IMR-90 (cell line): ENCODE data around the gene PLN. TPM values are rescaled to one million over a fixed set of nuclear protein-coding genes. Genes with fewer than 3 reads are reported as not detected.

Experiments used
- ATAC-seq: fragments of 200-7000 bp; cut with Tn5 transposase; 2 replicates; pipeline ENCODE4 v1.9.1; 2020; ENCODE audit warnings: low read depth, mild to moderate bottlenecking, moderate library complexity
- BruUV-seq: library from RNA; stranded (reverse); fragments of 400-500 nt; replicated peaks from 2 replicates; lab custom pipeline; 2021; lab: Mats Ljungman, UMichigan
- CTCF ChIA-PET: fragments of 300-600 bp; formaldehyde crosslinking; extraction: SDS; loops from one replicate; lab custom pipeline; 2021; ENCODE audit warnings: antibody characterized with exemption; lab: Yijun Ruan, JAX
- POLR2A ChIA-PET: fragments of 300-600 bp; sonication (Branson Sonifier 250); formaldehyde crosslinking; loops from one replicate; lab custom pipeline; 2022; ENCODE audit warnings: antibody characterized with exemption; ENCODE audit not compliant: unreplicated experiment; lab: Charles Lee
- DNase-seq: peaks from one replicate; pipeline ENCODE4 v3.0.0; 2013
- H2AFZ ChIP-seq: replicated peaks from 2 replicates; pipeline ENCODE3; 2013; ENCODE audit warnings: low read length, mild to moderate bottlenecking; ENCODE audit not compliant: poor library complexity
- H2AK5ac ChIP-seq: 2 replicates; pipeline ENCODE4 v1.6.1; 2013; ENCODE audit warnings: low read depth, low read length, inconsistent platforms
- H2AK9ac ChIP-seq: replicated peaks from 2 replicates; pipeline ENCODE3; 2013; ENCODE audit warnings: mild to moderate bottlenecking, low read depth, low read length, moderate library complexity; ENCODE audit not compliant: poor library complexity
- H2BK120ac ChIP-seq: 2 replicates; pipeline ENCODE4 v1.6.1; 2013; ENCODE audit warnings: low read depth, low read length, inconsistent platforms
- H2BK15ac ChIP-seq: 3 replicates; pipeline ENCODE4 v1.6.1; 2013; ENCODE audit warnings: low read depth, low read length, inconsistent platforms
- H2BK20ac ChIP-seq: 2 replicates; pipeline ENCODE4 v1.6.1; 2013; ENCODE audit warnings: low read depth, mild to moderate bottlenecking, inconsistent platforms, low read length, moderate library complexity
- H2BK5ac ChIP-seq: 2 replicates; pipeline ENCODE4 v1.6.1; 2013; ENCODE audit warnings: mild to moderate bottlenecking, low read depth, low read length, inconsistent platforms; ENCODE audit not compliant: poor library complexity, severe bottlenecking
- H3K14ac ChIP-seq: replicated peaks from 2 replicates; pipeline ENCODE4 v1.6.1; 2013; ENCODE audit warnings: low read depth, low read length, inconsistent platforms
- H3K18ac ChIP-seq: 2 replicates; pipeline ENCODE4 v1.6.1; 2013; ENCODE audit warnings: low read depth, low read length, control low read depth
- H3K23ac ChIP-seq: 2 replicates; pipeline ENCODE4 v1.6.1; 2013; ENCODE audit warnings: low read depth, low read length, inconsistent platforms
- H3K27ac ChIP-seq: 2 replicates; pipeline ENCODE4 v1.5.1; 2013; ENCODE audit warnings: mild to moderate bottlenecking, control low read depth, low read length; ENCODE audit not compliant: insufficient read depth
- H3K27me3 ChIP-seq: 2 replicates; pipeline ENCODE4 v1.6.1; 2013; ENCODE audit warnings: low read length; ENCODE audit not compliant: control insufficient read depth, insufficient read depth
- H3K36me3 ChIP-seq: 2 replicates; pipeline ENCODE4 v1.6.1; 2013; ENCODE audit warnings: low read length, mixed read lengths; ENCODE audit not compliant: control insufficient read depth, insufficient read depth
- H3K4ac ChIP-seq: 2 replicates; pipeline ENCODE4 v1.6.1; 2013; ENCODE audit warnings: low read depth, low read length, inconsistent platforms
- H3K4me1 ChIP-seq: 2 replicates; pipeline ENCODE4 v1.6.1; 2013; ENCODE audit warnings: low read length, mixed read lengths; ENCODE audit not compliant: control insufficient read depth, insufficient read depth
- H3K4me2 ChIP-seq: 2 replicates; pipeline ENCODE4 v1.6.1; 2013; ENCODE audit warnings: low read depth, mild to moderate bottlenecking, control low read depth, low read length, moderate library complexity
- H3K4me3 ChIP-seq: 2 replicates; pipeline ENCODE4 v1.5.1; 2013; ENCODE audit warnings: low read depth, mild to moderate bottlenecking, control low read depth, low read length, moderate library complexity; ENCODE audit not compliant: insufficient read depth
- H3K56ac ChIP-seq: 2 replicates; pipeline ENCODE4 v1.6.1; 2013; ENCODE audit warnings: low read length, inconsistent platforms; ENCODE audit not compliant: insufficient read depth; ENCODE audit errors: extremely low read depth
- H3K79me1 ChIP-seq, 2 experiments: 2 replicates each; pipeline ENCODE4 v1.6.1; 2013; ENCODE audit warnings: low read length in 2 of 2, inconsistent platforms in 1 of 2, low read depth in 1 of 2
- H3K9ac ChIP-seq: 2 replicates; pipeline ENCODE4 v1.6.1; 2013; ENCODE audit warnings: low read depth, low read length, control low read depth
- H3K9me1 ChIP-seq: 2 replicates; pipeline ENCODE4 v1.6.1; 2013; ENCODE audit warnings: low read length, inconsistent platforms; ENCODE audit not compliant: insufficient read depth
- H3K9me3 ChIP-seq: 2 replicates; pipeline ENCODE4 v1.6.1; 2013; ENCODE audit warnings: low read length; ENCODE audit not compliant: control insufficient read depth, insufficient read depth
- H4K20me1 ChIP-seq: 2 replicates; pipeline ENCODE4 v1.6.1; 2013; ENCODE audit warnings: low read length, inconsistent platforms; ENCODE audit not compliant: insufficient read depth
- H4K5ac ChIP-seq: 2 replicates; pipeline ENCODE4 v1.6.1; 2013; ENCODE audit warnings: mild to moderate bottlenecking, low read depth, low read length, control low read depth
- H4K8ac ChIP-seq, 2 experiments: 2 replicates each; pipeline ENCODE4 v1.6.1; 2013; ENCODE audit warnings: low read depth in 2 of 2, low read length in 2 of 2, control low read depth in 1 of 2, inconsistent platforms in 1 of 2
- H4K91ac ChIP-seq: 2 replicates; pipeline ENCODE4 v1.6.1; 2013; ENCODE audit warnings: low read depth, low read length, inconsistent platforms; ENCODE audit not compliant: insufficient read depth
- CHD1 ChIP-seq: IDR thresholded peaks from 2 replicates; pipeline ENCODE4 v1.6.1; 2012; ENCODE audit warnings: low read depth, low read length, improper control_type of control experiment
- MAFK ChIP-seq: IDR thresholded peaks from 2 replicates; pipeline ENCODE4 v1.6.1; 2012; ENCODE audit warnings: low read depth, low read length, improper control_type of control experiment
- MAZ ChIP-seq: IDR thresholded peaks from 2 replicates; pipeline ENCODE4 v1.6.1; 2012; ENCODE audit warnings: low read depth, mild to moderate bottlenecking, low read length, improper control_type of control experiment, moderate library complexity, borderline replicate concordance
- NFE2L2 ChIP-seq: fragments of 150-350 bp; IDR thresholded peaks from 2 replicates; pipeline ENCODE4 v1.6.1; 2016; ENCODE audit warnings: low read depth, mild to moderate bottlenecking, low read length
- RAD21 ChIP-seq: IDR thresholded peaks from 2 replicates; pipeline ENCODE4 v1.6.1; 2012; ENCODE audit warnings: low read length, improper control_type of control experiment
- RCOR1 ChIP-seq: IDR thresholded peaks from 2 replicates; pipeline ENCODE4 v1.6.1; 2012; ENCODE audit warnings: mild to moderate bottlenecking, low read length, improper control_type of control experiment; ENCODE audit not compliant: insufficient replicate concordance
- SMC3 ChIP-seq: fragments of 150-350 bp; IDR thresholded peaks from 2 replicates; pipeline ENCODE4 v1.6.1; 2016; ENCODE audit warnings: low read depth, mild to moderate bottlenecking, antibody characterized with exemption, low read length, moderate library complexity
- WGBS, 2 experiments: methylation state at CpG; one replicate each; pipeline versions ENCODE4 v1.1.5 to v1.1.7; 2013; ENCODE audit warnings: missing lambda C conversion rate in 2 of 2; ENCODE audit not compliant: insufficient read length in 1 of 2; ENCODE audit errors: extremely low coverage in 2 of 2; 5-methylcytosine and 5-hydroxymethylcytosine counted together
- dilution Hi-C: fragments of 300-500 bp; cut with HindIII; formaldehyde crosslinking; loops from one replicate; pipeline ENCODE4 v1.14.3; 2018; ENCODE audit warnings: low sequenced_read_pairs; ENCODE audit not compliant: unreplicated experiment
- in situ Hi-C: fragments of 300-500 bp; cut with MboI; formaldehyde crosslinking; loops from 3 replicates; pipeline ENCODE4 v1.14.3; 2019; ENCODE audit warnings: low sequenced_read_pairs, inconsistent platforms, mixed read lengths
- intact Hi-C: fragments of 100-400 bp; cut with micrococcal nuclease; formaldehyde crosslinking; loops from 2 replicates; pipeline ENCODE4 v1.10.0; 2022
- polyA plus RNA-seq, 3 experiments: library from polyadenylated mRNA; depleted of rRNA; stranded (reverse); fragments of >200 nt; gene quantifications; 2 replicates each; pipeline ENCODE4 v1.2.3, GENCODE V29; 2012; ENCODE audit warnings: low replicate concordance in 1 of 3
- total RNA-seq: library from RNA; depleted of rRNA; stranded (reverse); fragments of >200 nt; gene quantifications from 2 replicates; pipeline ENCODE4 v1.2.3, GENCODE V29; 2012

The PLN gene
- total and polyA plus RNA-seq, 2 of the 4 experiments (the other 2 are of a cell fraction), result under 0.01 TPM; not detected in 1

GRCh38 chr6:118506071-118506638 lies 41.9 kb upstream of the PLN start:
- ATAC-seq (no peak), DNase-seq (peak; percentile 16)
- TF ChIP-seq NFE2L2 (no peak), RCOR1 (no peak), RAD21 (no peak), MAFK (no peak), SMC3 (no peak), MAZ (no peak), CHD1 (no peak)
- Histone ChIP-seq H3K4me3 (no peak overlapping the region), H3K23ac (no peak overlapping the region), H4K20me1 (no peaks in the 10 kb centered on the region), H3K9me3 (no peaks in the 10 kb centered on the region), H3K4me1 (peaks cover under 1% of the 10 kb centered on the region; the same call in 1 of the 2 replicates), H2BK120ac (no peak overlapping the region), H2BK20ac (no peak overlapping the region), H3K79me1 (peaks cover 0 to 6% of the 10 kb centered on the region in 2 experiments; a peak in 1 of 4 replicates), H2BK15ac (no peak overlapping the region), H3K27me3 (no peaks in the 10 kb centered on the region), H3K14ac (no peak overlapping the region), H3K36me3 (peaks cover 4% of the 10 kb centered on the region; the same call in 1 of the 2 replicates), H3K4me2 (no peak overlapping the region), H2AK5ac (no peak overlapping the region), H3K27ac (no peak overlapping the region), H4K91ac (no peak overlapping the region), H3K56ac (no peak overlapping the region), H3K4ac (no peak overlapping the region), H3K9ac (no peak overlapping the region), H4K5ac (no peak overlapping the region), H2AFZ (no peak overlapping the region), H3K18ac (no peak overlapping the region), H2AK9ac (no peak overlapping the region), H2BK5ac (no peak overlapping the region), H4K8ac (no peak overlapping the region), H3K9me1 (no peaks in the 10 kb centered on the region; the same call in 1 of the 2 replicates)
- dilution Hi-C loops, result no loop called here
- no CpG with 5 or more reads among the region's 5 CpGs for WGBS, 2 experiments
- no TSS peak for BruUV-seq
- intact Hi-C loops, result no loop called here
- in situ Hi-C loops, result no loop called here
- CTCF ChIA-PET, result interaction anchor here (0.6 kb wide), 1 partner anchor 221 kb away, joined by 3 read pairs; no protein-coding TSS in a partner anchor
- POLR2A ChIA-PET, result no interaction called here
